GM21360 (cell line): ENCODE measurements around the gene EIF2S3B.

Source experiments
- ATAC-seq: cut with Tn5 transposase; IDR thresholded peaks from one replicate; pipeline ENCODE4 v1.9.1; 2021; ENCODE audit warnings: mild to moderate bottlenecking, moderate library complexity; ENCODE audit not compliant: unreplicated experiment

EIF2S3B gene

GRCh38 chr12:10554228-10554755 is 48.6 kb downstream of the EIF2S3B start:
- no peak for ATAC-seq

GRCh38 chr12:10554756-10555481 is 49.2 kb downstream of the EIF2S3B start:
- ATAC-seq: no peak

GRCh38 chr12:10557329-10557728 is 51.6 kb downstream of the EIF2S3B start:
- no peak for ATAC-seq

GRCh38 chr12:10557766-10558165 is 52.1 kb downstream of the EIF2S3B start:
- no peak for ATAC-seq
